Activated CD4-positive, alpha-beta T cell treated with anti-CD3 and anti-CD28 coated beads for 1 hour (primary cell): ENCODE results near the gene FAM107B.
"Not testable (repeated sequence)": the region's sequence is repeated elsewhere in the genome, so short reads cannot be mapped to it uniquely, and the experiment has no call there.

ENCODE experiments used
- DNase-seq: peaks from one replicate; pipeline ENCODE4 v3.0.0-alpha.2; 2020

The FAM107B gene

DNA sequence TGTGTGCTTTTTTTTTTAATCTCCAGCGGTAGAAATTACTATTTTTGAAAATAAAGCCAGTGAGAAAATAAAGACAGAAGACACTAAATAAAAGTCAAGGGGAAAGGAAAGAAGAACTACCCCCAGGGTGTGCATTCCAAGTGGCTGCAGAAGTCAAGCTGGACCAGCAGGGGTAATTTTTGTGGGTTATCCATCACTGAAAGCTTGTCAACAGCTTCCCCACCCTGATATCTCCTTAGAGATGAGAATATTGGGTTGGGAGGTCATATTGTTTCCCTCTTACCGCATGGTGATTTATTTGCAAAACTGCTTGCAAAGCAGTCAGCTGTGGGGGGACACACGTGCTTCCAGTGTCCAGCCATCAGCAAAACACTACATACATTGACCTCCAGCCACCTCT lies 46.4 kb downstream of the FAM107B start:
- no peak for DNase-seq

DNA sequence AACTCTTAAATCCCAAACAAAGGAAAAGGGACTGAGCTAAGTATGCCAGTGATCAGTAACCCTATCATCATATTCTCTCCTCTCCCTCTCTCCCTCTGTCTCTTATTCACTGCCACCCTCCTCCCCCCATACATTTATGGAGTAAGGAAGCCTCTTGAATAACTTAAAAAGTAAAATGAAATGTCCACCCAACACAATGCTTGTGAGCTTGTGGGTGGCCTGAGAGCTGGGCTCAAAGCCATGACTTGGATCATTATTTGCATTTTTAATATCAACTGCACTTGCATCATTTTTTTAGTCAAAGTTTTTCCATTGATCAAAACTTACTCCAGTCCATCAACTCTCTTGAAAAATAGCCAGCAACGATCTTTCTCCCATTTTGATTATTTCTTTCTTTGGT lies 46.8 kb downstream of the FAM107B start:
- no peak for DNase-seq

DNA sequence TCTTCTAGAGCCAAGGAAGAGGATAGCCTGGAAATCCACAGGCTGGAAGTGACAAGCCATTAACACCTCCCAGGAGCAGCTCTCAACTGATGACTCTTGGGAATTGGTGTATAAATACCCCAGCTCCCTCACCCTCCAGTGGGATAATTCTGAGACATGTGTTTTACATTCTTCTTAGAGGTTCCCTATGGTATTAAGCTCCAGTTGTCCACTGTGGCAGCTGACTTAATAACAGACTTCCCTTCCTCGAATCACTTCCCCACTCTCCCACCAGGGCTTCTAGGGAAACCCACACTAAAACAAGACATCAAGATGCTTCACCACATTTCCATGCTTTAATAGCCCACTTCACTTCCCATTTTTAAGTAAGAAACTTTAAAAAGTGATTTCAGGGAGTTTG lies 47.2 kb downstream of the FAM107B start:
- DNase-seq: no peak

DNA sequence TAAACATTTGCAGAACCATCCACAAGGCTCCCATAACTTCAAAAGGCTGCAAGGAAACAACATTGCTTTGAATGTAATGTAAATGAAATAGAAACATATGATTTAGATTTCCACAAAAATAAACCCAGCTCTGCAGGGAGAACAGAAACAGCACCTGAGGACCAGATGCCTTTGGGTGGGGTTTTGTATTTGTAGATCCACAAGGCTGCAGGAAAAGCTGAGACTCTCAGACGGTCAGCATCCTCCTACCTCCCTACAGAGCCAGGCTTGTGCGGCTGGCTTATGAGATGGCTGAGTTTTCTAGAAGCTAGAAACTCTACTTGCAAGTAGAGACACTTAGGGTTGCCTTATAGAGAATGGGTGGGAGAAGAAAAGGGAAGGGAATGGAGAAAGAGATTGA lies 49.8 kb downstream of the FAM107B start:
- DNase-seq: no peak

DNA sequence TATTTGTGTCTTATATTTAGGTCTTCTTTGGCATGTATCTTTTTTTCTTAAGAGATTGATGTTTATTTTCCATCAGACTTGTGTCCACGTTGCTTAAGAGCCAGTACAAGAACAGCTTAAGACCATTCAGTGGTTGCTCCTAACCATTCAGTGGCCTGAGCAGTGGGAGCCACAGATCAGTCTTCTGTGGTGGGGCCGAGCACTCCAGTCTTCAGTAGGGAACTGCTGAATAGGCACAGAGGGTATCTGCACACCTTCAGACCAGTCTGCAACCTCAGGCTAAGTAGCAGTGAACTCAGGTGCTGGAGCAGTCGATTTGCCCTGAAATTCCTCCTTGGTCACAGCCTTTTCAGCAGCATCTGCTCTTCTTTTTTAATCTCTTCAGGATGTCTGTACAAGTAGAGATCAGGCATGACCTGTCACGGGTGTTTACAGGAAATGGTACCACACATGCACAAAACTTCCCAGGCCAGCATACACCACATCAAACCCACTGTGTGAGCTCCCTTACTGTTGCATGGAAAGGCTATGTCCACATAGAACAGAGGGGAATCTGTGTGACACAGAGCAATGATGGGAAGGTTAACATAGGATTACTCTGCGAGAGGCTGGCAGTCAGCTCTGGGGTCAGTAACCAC lies 51.5 kb downstream of the FAM107B start:
- peak; percentile 8 for DNase-seq

DNA sequence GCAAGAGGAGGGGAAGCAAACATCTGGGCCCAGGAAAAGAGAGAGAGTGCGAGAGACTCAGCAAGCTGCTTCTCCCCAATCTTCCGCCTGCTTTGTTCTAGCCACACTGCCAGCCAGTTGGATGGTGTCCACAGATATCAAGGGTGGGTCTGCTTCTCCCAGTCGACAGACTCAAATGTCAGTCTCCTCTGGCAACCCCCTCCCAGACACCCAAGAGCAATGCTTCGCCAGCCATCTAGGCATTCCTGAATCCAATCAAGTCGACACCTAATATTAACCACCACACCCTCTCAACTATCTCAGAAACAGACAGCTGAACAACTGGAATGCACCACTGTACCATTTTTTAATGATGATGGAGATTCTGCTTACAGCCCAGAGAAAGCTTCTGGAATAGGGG lies 57.1 kb downstream of the FAM107B start:
- DNase-seq: no peak

DNA sequence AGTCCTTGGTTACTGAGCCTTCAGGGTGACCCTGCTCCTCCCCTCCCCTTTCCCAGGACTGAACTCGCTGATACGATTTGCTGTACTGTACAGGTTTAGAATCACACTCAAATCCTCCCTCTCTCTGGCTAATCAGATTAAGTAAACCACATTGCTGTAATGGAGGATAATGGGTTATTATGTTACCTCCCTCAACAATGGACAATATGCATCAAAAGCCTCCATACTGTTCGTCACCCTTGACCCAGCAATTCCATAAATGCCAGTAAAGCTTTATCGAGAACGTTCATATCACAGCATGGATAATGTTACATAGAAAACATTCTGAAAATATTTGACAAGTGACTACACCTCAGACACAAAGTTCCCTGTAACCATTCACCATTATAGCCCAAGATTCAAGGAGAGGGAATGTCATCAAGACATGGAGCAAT lies 61.7 kb downstream of the FAM107B start:
- DNase-seq: no peak

DNA sequence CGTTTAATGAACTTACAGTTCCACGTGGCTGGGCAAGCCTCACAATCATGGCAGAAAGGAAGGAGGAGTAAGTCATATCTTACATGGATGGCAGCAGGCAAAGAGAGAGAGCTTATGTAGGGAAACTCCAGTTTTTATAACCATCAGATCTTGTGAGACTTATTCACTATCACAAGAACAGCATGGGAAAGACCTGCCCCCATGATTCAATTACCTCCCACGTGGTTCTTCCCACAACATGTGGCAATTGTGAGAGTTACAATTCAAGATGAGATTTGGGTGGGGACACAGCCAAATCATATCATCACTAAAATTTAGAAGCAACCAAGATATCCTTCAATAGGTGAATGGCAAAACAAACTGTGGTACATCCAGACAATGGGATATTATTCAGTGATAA lies 65.4 kb downstream of the FAM107B start:
- not testable (repeated sequence) for DNase-seq

DNA sequence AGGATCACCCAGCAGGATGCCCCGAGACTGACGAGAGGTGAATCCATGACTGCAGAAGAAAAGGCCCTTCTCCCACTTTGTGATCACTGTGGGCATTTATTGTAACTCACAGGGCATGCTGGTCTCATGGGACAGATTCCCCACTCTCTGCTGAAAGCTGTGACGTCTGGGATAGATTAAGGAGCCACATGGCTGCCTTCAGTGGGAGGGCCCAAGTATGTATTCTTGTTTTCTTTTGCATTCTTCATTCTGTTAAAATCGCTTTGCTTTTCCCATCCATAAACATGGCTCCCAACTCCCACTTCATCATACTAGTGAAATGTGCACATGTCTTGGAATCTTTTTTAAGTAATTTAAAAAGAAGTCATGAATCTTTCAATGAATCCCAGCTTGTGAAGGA lies 67.2 kb downstream of the FAM107B start:
- no peak for DNase-seq

DNA sequence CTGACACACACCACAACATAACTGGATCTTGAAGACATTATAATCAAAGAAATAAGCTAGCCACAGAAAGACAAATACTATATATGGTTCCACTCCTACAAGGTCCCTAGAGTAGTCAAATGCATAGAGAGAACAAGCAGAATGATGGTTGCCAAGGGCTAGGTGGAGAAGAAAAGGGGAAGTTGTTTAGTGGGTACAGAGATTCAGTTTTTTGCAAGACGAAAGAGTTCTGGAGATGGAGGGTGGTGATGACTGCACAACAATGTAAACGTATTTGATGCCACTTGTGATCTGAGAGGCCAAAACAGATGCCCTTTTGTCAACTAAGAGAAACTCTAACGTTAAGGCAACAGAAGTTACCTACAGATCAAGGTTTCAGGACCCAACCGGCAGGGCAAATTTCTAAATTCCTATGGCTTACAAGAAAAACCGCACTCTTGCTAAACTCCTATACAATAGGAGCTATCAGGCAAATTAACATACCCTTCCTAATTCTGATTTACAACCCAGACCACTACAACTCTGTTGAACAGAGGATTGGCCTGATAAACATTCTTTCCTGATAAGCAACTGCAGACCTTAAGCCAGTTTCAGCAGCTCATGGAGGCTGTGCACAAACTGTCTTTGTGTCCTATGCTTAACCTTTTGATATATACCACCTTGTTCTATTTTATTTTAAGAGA lies 69.0 kb downstream of the FAM107B start:
- DNase-seq: no peak

DNA sequence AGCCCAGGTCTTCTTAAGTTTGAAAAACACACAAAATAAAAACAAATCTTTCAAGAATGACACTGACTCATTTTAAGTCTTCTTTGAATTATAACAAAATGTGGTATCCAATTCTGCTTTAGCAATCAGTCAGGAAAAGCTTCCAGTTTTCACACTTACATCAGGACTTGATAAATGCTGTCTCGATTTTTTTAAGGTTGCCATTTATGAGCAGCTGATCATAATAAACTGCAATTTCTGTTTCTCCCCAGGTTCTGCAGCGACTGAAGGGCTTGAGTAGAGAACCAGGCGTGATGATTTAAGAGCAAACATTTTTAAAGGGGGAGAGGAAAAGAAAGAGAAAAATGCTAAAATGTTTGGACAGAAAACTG lies 71.1 kb downstream of the FAM107B start:
- DNase-seq: no peak

DNA sequence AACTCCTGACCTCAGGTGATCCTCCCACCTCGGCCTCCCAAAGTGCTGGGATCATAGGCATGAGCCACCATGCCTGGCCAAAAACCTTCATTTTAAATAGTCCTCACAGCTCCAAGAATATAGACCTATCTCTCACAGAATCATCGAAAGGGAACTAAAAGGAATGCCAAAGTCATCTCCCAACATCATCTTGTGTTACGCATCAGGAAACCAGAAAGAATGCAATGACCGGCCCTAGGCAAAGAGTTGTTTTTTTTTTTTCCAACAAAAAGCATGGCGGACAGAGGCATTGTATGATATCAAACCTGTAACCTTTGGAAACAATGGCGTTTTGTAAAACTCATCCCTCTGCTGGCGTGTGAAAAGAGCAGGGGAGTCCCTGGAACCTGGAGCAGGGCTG lies 73.2 kb downstream of the FAM107B start:
- no peak for DNase-seq

DNA sequence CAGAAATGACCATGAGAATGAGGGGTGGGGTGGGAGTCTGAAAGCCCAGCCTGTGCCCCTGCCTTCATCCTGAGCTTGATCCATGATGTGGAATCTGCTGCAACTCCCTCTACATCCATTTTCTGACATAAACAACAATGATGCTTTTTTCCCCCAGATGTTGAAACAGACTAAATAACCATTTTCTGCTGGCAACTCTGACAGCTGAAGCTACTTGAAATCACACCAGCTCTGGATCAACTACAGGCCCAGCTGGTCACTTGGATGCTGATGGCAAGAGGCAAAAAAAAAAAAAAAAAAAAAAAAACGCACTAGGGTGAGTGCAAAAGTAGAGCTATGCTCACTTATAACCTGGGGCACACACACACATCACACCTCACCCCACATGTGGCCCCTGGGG lies 74.2 kb downstream of the FAM107B start:
- DNase-seq: no peak

DNA sequence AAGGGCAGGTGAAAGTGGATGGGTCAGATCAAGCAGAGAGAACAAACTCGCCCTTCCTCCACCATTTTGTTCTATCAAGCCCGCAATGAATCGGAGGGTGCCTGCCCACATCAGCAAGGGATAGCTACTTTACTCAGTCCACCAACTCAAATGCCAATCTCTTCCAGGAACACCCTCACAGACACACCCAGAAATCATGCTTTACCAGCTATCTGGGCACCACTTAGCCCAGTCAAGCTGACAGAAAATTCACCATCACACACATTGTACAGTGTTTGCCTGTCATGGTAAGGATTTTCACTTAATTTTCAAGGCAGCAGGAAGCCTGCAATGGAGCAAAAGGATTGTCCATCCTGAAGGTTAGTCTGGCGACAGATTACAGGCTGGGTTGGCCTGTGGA lies 75.2 kb downstream of the FAM107B start:
- DNase-seq: no peak

DNA sequence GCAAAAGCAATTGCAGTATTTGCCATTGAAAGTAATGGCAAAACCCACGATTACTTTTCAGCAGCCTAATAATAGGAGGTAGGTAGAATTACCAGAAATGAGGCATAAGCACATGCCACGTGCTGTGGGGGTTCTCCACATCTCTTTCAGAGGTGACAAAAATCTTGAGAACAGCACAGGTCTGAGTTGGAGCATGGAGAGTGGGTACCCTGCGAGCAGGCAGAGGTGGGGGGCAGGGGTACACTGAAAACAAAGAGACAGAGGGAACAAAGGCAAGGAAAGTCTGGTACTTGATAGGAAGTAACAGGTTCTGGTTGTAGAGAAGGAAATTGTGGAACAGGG lies 75.9 kb downstream of the FAM107B start:
- no peak for DNase-seq

DNA sequence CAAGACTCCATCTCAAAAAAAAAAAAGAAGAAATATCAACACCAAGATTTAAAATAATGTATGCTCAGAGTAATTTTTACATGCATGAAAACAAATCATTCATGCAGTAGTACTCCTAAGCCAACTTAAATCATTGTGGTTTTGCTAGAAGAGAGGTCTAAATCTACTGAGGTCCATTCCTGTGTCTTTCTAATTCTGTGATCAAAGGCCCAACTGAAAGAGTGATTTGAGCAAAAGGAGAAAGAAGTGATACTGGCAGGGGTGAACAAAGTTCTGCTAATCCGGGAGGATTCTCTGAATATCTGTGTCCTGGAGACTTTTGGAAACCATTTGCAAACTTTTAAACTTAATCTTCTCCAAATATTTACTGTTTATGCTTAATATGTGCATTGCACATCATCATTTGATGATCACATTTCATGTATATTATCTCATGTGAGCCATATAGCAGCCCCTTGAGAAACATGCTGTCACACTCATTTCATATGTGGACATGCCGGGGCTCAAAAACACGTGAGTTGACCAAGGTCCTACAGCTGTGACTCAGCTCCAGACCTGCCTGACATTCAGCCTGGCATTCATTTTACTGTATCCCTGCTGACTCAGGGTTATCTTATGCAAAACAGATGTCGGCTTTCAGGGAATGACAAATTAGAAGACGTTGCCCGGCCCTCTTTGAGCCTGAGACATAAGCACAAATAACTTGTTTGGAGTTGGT lies 76.4 kb downstream of the FAM107B start:
- no peak for DNase-seq

DNA sequence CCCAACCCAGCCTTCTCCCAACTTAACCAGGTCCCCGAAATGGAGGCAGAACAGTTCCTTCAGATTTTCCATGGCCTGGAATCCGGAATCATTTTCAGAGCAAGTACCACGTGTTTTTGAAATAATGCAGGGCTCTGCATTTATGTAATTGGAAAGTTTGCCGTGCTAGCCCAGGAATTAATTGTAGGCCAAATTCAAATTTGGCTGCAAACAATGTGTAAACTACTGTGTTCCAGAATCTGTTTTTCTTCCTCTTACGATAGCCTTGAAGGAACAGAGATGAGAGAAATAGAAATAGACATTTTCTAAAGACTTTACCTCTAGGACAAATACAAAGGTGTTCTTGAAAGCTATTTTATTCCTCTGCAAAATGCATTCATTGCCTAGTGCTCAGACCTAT lies 77.4 kb downstream of the FAM107B start:
- DNase-seq: no peak

DNA sequence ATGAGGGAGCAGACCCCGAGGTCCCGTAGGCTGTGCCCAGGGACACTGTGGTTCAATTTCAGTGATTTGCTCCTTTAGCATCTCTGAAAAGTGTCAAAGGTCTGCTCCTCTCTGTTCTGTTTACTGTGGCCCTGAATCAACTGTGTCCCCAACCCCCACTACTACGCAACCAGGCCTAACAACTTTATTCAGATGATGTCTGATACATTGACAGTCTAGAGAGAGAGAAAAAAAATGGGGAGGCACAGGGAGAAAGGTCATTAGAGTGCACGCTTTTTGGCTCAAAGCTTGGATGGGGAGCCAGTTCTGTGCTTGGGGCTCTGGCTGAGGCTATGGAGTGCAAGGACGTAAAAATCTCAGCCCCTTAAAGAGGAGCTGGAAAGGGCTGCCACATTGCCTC lies 77.9 kb downstream of the FAM107B start:
- no peak for DNase-seq

DNA sequence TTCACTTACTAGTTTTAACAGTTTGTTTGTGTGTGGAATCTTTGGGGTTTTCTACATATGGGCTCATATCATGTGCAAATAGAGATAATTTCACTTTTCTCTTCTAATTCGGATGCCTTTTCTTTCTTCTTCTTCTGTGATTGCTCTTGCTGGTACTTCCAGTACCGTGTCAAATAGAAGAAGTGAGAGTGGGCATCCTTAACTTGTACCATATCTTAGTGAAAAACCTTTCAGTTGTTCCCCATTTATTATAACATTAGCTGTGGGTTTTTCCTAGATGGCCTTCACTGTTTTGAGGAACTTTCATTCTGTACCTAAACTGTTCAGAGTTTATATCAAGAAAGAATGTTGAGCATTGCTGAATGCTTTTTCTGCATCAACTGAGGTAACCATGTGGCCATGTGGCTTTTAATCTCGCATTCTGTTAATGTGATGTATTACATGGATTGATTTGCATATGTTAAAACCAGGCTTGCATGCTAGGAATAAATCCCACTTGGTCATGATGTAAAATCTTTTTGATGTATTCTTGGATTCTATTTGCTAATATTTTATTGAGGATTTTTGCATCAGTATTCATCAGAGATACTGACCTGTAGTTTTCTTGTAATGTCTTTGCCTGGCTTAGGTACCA lies 78.7 kb downstream of the FAM107B start:
- DNase-seq: no peak

DNA sequence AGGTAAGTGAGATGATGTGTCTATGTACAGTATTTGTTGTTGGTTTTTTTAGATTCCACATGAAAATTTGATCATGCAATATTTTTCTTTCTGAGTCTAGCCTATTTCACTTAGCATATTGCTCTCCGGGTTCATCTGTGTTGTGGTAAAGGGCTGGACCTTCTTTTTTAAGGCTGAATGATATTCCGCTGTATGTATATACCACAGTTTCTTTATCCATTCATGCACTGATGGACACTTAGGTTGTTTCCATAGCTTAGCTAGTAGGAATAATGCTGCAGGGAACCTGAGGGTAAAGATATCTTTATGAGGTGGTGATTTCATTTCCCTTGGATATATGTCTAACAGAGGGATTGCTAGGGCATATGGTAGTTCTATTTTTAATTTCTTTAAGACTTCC lies 80.8 kb downstream of the FAM107B start:
- DNase-seq: no peak

DNA sequence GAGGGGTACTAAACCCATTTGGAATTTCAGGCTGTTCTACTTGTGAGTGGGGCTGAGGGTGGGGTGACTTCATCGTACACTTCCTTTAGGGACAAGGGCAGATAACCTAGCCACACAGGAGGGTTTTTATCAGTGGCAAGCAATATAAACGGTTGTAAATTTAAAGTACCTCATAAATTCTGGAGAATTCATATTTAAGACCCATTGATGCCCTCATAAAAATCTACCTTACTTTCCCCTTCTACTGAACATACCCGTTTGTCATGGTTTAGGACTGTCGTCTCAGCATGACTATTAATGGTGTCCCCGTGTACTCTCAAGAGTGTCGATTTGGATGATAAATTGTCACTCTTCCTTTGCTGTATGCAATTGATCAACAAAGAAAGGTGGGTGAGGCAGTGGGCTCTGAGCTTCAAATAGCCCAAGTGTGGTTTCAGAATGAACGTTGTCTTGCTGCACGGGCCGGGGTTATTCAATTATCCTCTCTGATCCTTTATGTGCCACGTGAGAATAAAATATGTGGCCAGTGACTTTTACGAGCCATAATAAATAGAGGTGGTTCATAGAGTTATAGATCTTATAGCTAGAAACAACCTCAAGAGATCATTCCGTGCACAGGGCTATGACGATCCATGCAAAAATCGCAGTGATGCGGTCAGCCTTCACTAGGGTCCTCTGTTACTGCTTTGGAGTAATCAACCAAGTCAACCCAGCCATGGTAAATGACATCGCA lies 82.2 kb downstream of the FAM107B start:
- DNase-seq: no peak

DNA sequence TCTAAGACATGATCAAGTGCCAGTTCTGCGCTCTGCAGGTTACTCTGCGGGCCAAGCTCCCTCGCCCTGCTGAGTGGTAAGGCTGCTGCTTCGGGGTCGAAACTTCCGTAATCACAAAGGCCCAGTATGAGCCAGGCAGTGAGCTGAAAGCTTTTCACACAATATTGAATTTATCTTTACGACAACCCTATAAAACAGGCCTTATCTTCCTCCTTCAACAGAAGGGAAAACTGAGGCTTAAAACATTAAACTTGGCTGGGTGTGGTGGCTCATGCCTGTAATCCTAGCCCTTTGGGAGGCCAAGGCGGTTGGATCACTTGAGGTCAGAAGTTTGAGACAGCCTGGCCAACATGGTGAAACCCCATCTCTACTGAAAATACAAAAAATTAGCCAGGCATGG lies 83.3 kb downstream of the FAM107B start:
- DNase-seq: no peak

DNA sequence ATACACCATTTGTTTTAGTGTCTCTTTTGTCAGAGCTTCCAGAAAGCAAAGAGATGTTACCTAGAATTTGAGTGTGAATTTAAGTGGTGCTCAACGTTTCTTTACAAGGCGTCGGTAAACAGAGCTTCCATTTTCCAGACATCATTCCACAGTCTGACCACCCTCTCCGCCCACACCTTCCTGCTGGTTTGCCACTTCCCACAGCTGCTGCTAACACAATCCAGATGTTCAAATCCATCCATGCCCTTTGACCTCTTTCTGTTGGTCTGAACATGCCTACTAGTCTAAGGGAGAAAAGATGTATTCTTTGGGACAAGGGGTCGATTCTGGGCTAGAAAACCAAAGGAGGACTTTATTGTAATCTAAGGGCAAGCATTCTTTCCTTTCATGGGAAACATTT lies 86.1 kb downstream of the FAM107B start:
- DNase-seq: no peak
